ENCODE results near the gene WFIKKN1. TPM values are rescaled to one million over a fixed set of nuclear protein-coding genes. Genes with fewer than 3 reads are reported as not detected.

The WFIKKN1 gene
- total RNA-seq, 4 donors from 2014 or later, result 0.26 to 1.4 (median 0.76) TPM; not detected in 1

DNA sequence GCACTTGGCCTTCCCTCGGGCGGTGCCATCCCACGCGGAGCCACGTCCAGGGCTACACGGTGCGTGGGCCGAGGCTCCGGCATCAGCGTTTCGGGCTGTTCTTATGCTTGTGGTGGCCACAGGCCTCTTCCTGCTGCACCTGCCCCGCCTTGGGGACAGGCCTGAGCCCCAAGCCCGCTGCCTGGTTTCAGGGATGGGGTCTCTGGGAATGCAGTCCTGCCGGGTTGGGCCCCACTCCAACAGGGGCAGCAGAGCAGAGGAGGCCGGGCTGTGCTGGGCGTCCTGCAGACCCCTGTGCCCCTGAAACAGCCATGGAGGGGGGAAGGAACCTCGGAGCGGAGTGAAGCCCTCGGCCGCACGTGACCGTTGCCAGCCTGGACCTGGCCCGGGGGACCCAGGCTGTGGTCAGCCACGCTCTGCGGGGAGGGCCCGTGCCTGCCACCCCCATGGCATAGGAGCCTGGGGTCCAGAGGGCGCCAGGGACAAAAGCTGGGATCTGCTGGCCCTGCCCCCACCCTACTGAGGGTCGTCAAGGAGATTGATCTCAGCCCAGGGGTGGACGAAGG lies 453 bp upstream of the WFIKKN1 start:
- H3K27ac ChIP-seq, result peak overlapping the region in 1 of 2 donors; percentile 36
- H3K27me3 ChIP-seq, result no peaks in the 10 kb centered on the region
- no peaks in the 10 kb centered on the region for H3K36me3 ChIP-seq
- no peak overlapping the region for H3K4me3 ChIP-seq
- no peak for TF ChIP-seq CTCF (IDR thresholded peaks at IDR 0.05)
- no peak for TF ChIP-seq POLR2A (IDR thresholded peaks at IDR 0.05)
- no peaks in the 10 kb centered on the region for H3K9me3 ChIP-seq
- peaks cover 0 to 13% of the 10 kb centered on the region in 2 donors for H3K4me1 ChIP-seq
- intact Hi-C loops (cut with DNase I; ENCODE audit: low total_unique reads), result no loop called here
- DNase-seq, result peak in 1 of 2 donors; percentile 25

DNA sequence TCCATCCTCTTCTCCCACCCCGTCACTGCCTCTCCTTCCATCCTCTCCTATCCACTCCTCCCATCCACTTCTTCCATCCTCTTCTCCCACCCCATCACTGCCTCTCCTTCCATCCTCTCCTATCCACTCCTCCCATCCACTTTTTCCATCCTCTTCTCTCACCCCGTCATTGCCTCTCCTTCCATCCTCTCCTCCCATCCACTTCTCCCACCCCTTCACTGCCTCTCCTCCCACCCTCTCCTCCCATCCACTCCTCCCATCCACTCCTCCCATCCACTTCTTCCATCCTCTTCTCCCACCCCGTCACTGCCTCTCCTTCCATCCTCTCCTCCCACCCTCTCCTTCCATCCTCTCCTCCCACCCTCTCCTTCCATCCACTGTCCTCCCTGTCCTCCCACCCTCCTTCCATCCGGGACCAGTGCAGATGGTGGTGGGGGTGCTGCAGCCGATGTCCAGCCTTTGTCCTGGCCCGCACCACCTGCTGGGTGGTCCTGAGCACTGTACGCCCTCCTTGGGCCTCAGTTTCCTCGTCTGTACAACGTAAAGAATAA lies 1.1 kb downstream of the WFIKKN1 start:
- H3K4me1 ChIP-seq, result peaks cover 0 to 13% of the 10 kb centered on the region in 2 donors
- no peaks in the 10 kb centered on the region for H3K9me3 ChIP-seq
- no peak for TF ChIP-seq POLR2A (IDR thresholded peaks at IDR 0.05)
- intact Hi-C loops (cut with DNase I; ENCODE audit: low total_unique reads), result no loop called here
- H3K4me3 ChIP-seq, result no peak overlapping the region
- no peak overlapping the region for H3K27ac ChIP-seq
- no peaks in the 10 kb centered on the region for H3K36me3 ChIP-seq
- H3K27me3 ChIP-seq, result no peaks in the 10 kb centered on the region
- no peak for DNase-seq

- Histone ChIP-seq H3K36me3 (no peaks in the 10 kb centered on the region), H3K27me3 (no peaks in the 10 kb centered on the region), H3K27ac (no peak overlapping the region), H3K4me3 (no peak overlapping the region), H3K4me1 (peaks cover 0 to 15% of the 10 kb centered on the region in 2 donors), H3K9me3 (no peaks in the 10 kb centered on the region)
- DNase-seq, result no peak
- intact Hi-C loops (cut with DNase I; ENCODE audit: low total_unique reads), result no loop called here
- TF ChIP-seq CTCF (IDR thresholded peaks at IDR 0.05), result no peak
- TF ChIP-seq POLR2A (IDR thresholded peaks at IDR 0.05), result no peak
Observed at GRCh38 chr16:632486-633335, 1.9 kb downstream of the WFIKKN1 start.

DNA sequence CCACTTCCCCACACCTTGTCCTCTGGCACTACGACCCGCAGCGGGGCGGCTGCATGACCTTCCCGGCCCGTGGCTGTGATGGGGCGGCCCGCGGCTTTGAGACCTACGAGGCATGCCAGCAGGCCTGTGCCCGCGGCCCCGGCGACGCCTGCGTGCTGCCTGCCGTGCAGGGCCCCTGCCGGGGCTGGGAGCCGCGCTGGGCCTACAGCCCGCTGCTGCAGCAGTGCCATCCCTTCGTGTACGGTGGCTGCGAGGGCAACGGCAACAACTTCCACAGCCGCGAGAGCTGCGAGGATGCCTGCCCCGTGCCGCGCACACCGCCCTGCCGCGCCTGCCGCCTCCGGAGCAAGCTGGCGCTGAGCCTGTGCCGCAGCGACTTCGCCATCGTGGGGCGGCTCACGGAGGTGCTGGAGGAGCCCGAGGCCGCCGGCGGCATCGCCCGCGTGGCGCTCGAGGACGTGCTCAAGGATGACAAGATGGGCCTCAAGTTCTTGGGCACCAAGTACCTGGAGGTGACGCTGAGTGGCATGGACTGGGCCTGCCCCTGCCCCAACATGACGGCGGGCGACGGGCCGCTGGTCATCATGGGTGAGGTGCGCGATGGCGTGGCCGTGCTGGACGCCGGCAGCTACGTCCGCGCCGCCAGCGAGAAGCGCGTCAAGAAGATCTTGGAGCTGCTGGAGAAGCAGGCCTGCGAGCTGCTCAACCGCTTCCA lies 2.7 kb downstream of the WFIKKN1 start:
- Histone ChIP-seq H3K36me3 (no peaks in the 10 kb centered on the region), H3K27ac (no peak overlapping the region), H3K4me3 (no peak overlapping the region), H3K27me3 (no peaks in the 10 kb centered on the region), H3K9me3 (no peaks in the 10 kb centered on the region), H3K4me1 (peaks cover 0 to 15% of the 10 kb centered on the region in 2 donors)
- no peak for TF ChIP-seq CTCF (IDR thresholded peaks at IDR 0.05)
- TF ChIP-seq POLR2A (IDR thresholded peaks at IDR 0.05), result no peak
- intact Hi-C loops (cut with DNase I; ENCODE audit: low total_unique reads), result no loop called here
- DNase-seq, result no peak

GRCh38 chr16:634051-634670 lies 3.4 kb downstream of the WFIKKN1 start:
- Histone ChIP-seq H3K9me3 (no peaks in the 10 kb centered on the region), H3K36me3 (no peaks in the 10 kb centered on the region), H3K27me3 (no peaks in the 10 kb centered on the region), H3K27ac (no peak overlapping the region), H3K4me3 (no peak overlapping the region), H3K4me1 (peaks cover 0 to 15% of the 10 kb centered on the region in 2 donors)
- TF ChIP-seq POLR2A (IDR thresholded peaks at IDR 0.05) (no peak), CTCF (IDR thresholded peaks at IDR 0.05) (no peak)
- DNase-seq, result no peak
- intact Hi-C loops (cut with DNase I; ENCODE audit: low total_unique reads), result no loop called here
